Transverse colon (tissue), 4 donors: ENCODE measurements around the gene NES.

Experiments used
- CTCF ChIP-seq, 5 experiments: fragments of 200-600 bp in 3 of 5; fragments of 450-650 bp in 2 of 5; sonication (generic) in 3 of 5; IDR thresholded peaks; 1 replicate in 2 of 5; 2 replicates in 3 of 5; pipeline ENCODE4 v1.5.1; 2016 to 2017; ENCODE audit warnings: antibody characterized with exemption in 5 of 5, inconsistent platforms in 3 of 5, mild to moderate bottlenecking in 2 of 5, moderate library complexity in 1 of 5
- EP300 ChIP-seq: sonication (generic); formaldehyde crosslinking; IDR thresholded peaks from one replicate; pipeline ENCODE4 v1.6.1; 2017; ENCODE audit warnings: antibody characterized with exemption, low read depth
- POLR2A ChIP-seq: fragments of 450-650 bp; IDR thresholded peaks from one replicate; pipeline ENCODE4 v1.6.1; 2016; ENCODE audit warnings: antibody characterized with exemption, mild to moderate bottlenecking, moderate library complexity
- POLR2AphosphoS5 ChIP-seq, 3 donors: sonication (generic); formaldehyde crosslinking; IDR thresholded peaks; one replicate each; pipeline ENCODE4 v1.6.1; 2016; ENCODE audit warnings: antibody characterized with exemption in 3 of 3

- TF ChIP-seq POLR2A (no peak), EP300 (no peak), CTCF (IDR thresholded peaks at IDR 0.05) (no peak), POLR2AphosphoS5 (IDR thresholded peaks at IDR 0.05) (no peak)
These were observed 21.8 kb upstream of the NES start for GRCh38 chr1:156698995-156699394.
